UCSD-AML1 (cell line): ENCODE results near the gene ADAMTS14.
"Not testable (repeated sequence)": the region's sequence is repeated elsewhere in the genome, so short reads cannot be mapped to it uniquely, and the experiment has no call there.

Experiments
- DNase-seq: peaks from one replicate; lab custom pipeline; 2025; ENCODE audit not compliant: unreplicated experiment; lab: John Stamatoyannopoulos, UW

The ADAMTS14 gene

GRCh38 chr10:70672165-70673042 lies at the start of gene ADAMTS14:
ADAMTS14 (plus strand) TSS chr10:70672506; CDS start chr10:70672803, 297 bp downstream.
- DNase-seq: peak; percentile 65

GRCh38 chr10:70622541-70622940 lies 49.8 kb upstream of the ADAMTS14 start:
- DNase-seq: no peak

GRCh38 chr10:70622981-70623844 lies 49.1 kb upstream of the ADAMTS14 start:
- DNase-seq: no peak

GRCh38 chr10:70626056-70626455 lies 46.2 kb upstream of the ADAMTS14 start:
- no peak for DNase-seq

- no peak for DNase-seq
These were observed 43.0 kb upstream of the ADAMTS14 start for GRCh38 chr10:70629338-70629737.

- not testable (repeated sequence) for DNase-seq
These were observed 40.6 kb upstream of the ADAMTS14 start for GRCh38 chr10:70631735-70632134.

- no peak for DNase-seq
These were observed 38.3 kb upstream of the ADAMTS14 start for GRCh38 chr10:70634011-70634410.

- not testable (repeated sequence) for DNase-seq
These were observed 37.8 kb upstream of the ADAMTS14 start for GRCh38 chr10:70634515-70634914.

GRCh38 chr10:70639640-70640383 lies 32.5 kb upstream of the ADAMTS14 start:
- not testable (repeated sequence) for DNase-seq

- DNase-seq: not testable (repeated sequence)
These were observed 29.0 kb upstream of the ADAMTS14 start for GRCh38 chr10:70643272-70643671.

- not testable (repeated sequence) for DNase-seq
These were observed 27.3 kb upstream of the ADAMTS14 start for GRCh38 chr10:70644959-70645358.

GRCh38 chr10:70647086-70647485 lies 25.2 kb upstream of the ADAMTS14 start:
- no peak for DNase-seq

- no peak for DNase-seq
These were observed 23.9 kb upstream of the ADAMTS14 start for GRCh38 chr10:70648427-70648826.

GRCh38 chr10:70649526-70649925 lies 22.8 kb upstream of the ADAMTS14 start:
- no peak for DNase-seq

GRCh38 chr10:70650104-70650503 lies 22.2 kb upstream of the ADAMTS14 start:
- no peak for DNase-seq

- DNase-seq: no peak
These were observed 21.6 kb upstream of the ADAMTS14 start for GRCh38 chr10:70650718-70651117.

GRCh38 chr10:70651661-70652060 lies 20.6 kb upstream of the ADAMTS14 start:
- DNase-seq: no peak

- DNase-seq: no peak
These were observed 19.3 kb upstream of the ADAMTS14 start for GRCh38 chr10:70652761-70653657.

- no peak for DNase-seq
These were observed 17.0 kb upstream of the ADAMTS14 start for GRCh38 chr10:70655316-70655715.

GRCh38 chr10:70656489-70656888 lies 15.8 kb upstream of the ADAMTS14 start:
- peak; percentile 81 for DNase-seq
